Measurements from ENCODE around the gene KCNH1.

GRCh38 chr1:210695026-210695425 is 438.9 kb downstream of the KCNH1 start:
- TF ChIP-seq EZH2 (IDR thresholded peaks at IDR 0.05; ENCODE audit: insufficient read depth, poor library complexity, severe bottlenecking), result no peak
- no peak for TF ChIP-seq EZH2phosphoT487 (IDR thresholded peaks at IDR 0.05; ENCODE audit: insufficient read depth, low read depth)

All from GM23248 (cell line).